Ovary (tissue), 9 donors: ENCODE results near the gene WWOX. TPM values are rescaled to one million over a fixed set of nuclear protein-coding genes. Genes with fewer than 3 reads are reported as not detected.

ENCODE experiments used
- DNase-seq, 5 donors: peaks; one replicate each; pipeline ENCODE4 v3.0.0-alpha.2; 2019 to 2020
- H3K27ac ChIP-seq, 2 donors: fragments of 200-600 bp; one replicate each; pipeline versions ENCODE4 v1.5.1 to v1.8.0; 2019 to 2022
- H3K27me3 ChIP-seq: fragments of 200-600 bp; one replicate; pipeline ENCODE4 v1.8.0; 2022
- H3K36me3 ChIP-seq: fragments of 200-600 bp; sonication (generic); one replicate; pipeline ENCODE4 v1.5.1; 2019
- H3K4me1 ChIP-seq: one replicate; pipeline ENCODE4 v1.8.1; 2013; ENCODE audit warnings: mild to moderate bottlenecking, moderate library complexity; ENCODE audit not compliant: insufficient read depth
- H3K4me3 ChIP-seq: fragments of 200-600 bp; sonication (generic); one replicate; pipeline ENCODE4 v1.5.1; 2017
- H3K9me3 ChIP-seq, 2 donors: fragments of 200-600 bp in 1 of 2; sonication (generic) in 1 of 2; one replicate each; pipeline versions ENCODE4 v1.5.1 to v1.8.1; 2013 to 2019; ENCODE audit warnings: mild to moderate bottlenecking in 1 of 2, moderate library complexity in 1 of 2
- CTCF ChIP-seq, 3 donors: fragments of 450-650 bp in 2 of 3; fragments of 200-600 bp in 1 of 3; IDR thresholded peaks; one replicate each; pipeline versions ENCODE4 v1.5.1 to v1.8.0; 2016 to 2022; ENCODE audit warnings: antibody characterized with exemption in 3 of 3, mild to moderate bottlenecking in 1 of 3
- EP300 ChIP-seq: sonication (generic); formaldehyde crosslinking; IDR thresholded peaks from one replicate; pipeline ENCODE4 v1.6.1; 2017; ENCODE audit warnings: antibody characterized with exemption
- POLR2A ChIP-seq: fragments of 450-650 bp; IDR thresholded peaks from one replicate; pipeline ENCODE4 v1.6.1; 2017; ENCODE audit warnings: antibody characterized with exemption, mild to moderate bottlenecking, moderate library complexity
- WGBS, 3 donors: extraction: QIAGEN DNeasy Blood & Tissue Kit in 1 of 3; methylation state at CpG; one replicate each; pipeline versions ENCODE4 v1.1.5 to v1.1.7; 2013 to 2017; 5-methylcytosine and 5-hydroxymethylcytosine counted together
- intact Hi-C, 4 donors: fragments of 100-400 bp; cut with DNase I; formaldehyde crosslinking; loops; one replicate each; pipeline versions ENCODE4 v1.11.0 to v1.15.1; 2022 to 2023
- polyA plus RNA-seq, 2 donors: library from polyadenylated mRNA; stranded (reverse); fragments of 200-250 nt in 1 of 2; fragments of 350-450 nt in 1 of 2; fragmentation: Illumina TruSeq in 1 of 2; extraction: RNeasy Lipid Tissue Mini Kit (QIAGEN cat#74804) in 1 of 2; gene quantifications; one replicate each; pipeline ENCODE4 v1.2.3, GENCODE V29; 2013 to 2014
- total RNA-seq, 7 donors: library from RNA; depleted of rRNA in 2 of 7; stranded (reverse); fragments of >200 nt in 2 of 7; fragmentation: NEBNext Ultra II Directional in 3 of 7; extraction: Animal tissue kit (Norgen Biotek cat#: 25700) in 3 of 7; gene quantifications; one replicate each; pipeline versions ENCODE4 v1.1.0 to v1.2.4, GENCODE V29; 2016 to 2023
- donor health status: DM: no; HTN: no; CAD: no; lungs with moderate emphysema.
- donor health status: DM: no; HTN: no; CAD: no.
- donor health status: Bipolar disorder and iron deficiency.
- donor health status: DM: yes; HTN: yes; CAD: no.
- donor health status: DM: no; HTN: no; CAD: no.
- donor health status: DM: yes; HTN: yes; CAD: no.

The WWOX gene
- total and polyA plus RNA-seq, 9 donors, result 11.0 to 40.5 (median 25.2) TPM

GRCh38 chr16:78800523-78800922, 701.1 kb downstream of the WWOX start:
- no peak for DNase-seq
- Histone ChIP-seq H3K4me3 (no peak overlapping the region), H3K27me3 (no peaks in the 10 kb centered on the region), H3K36me3 (no peaks in the 10 kb centered on the region), H3K4me1 (peaks cover 1% of the 10 kb centered on the region), H3K9me3 (no peaks in the 10 kb centered on the region), H3K27ac (no peak overlapping the region)
- 89 to 92% (median 91%) methylated on average over 3 of the region's 3 CpGs for WGBS, 3 donors
- intact Hi-C loops, result no loop called here
- TF ChIP-seq POLR2A (no peak), EP300 (no peak), CTCF (IDR thresholded peaks at IDR 0.05) (no peak)

DNA sequence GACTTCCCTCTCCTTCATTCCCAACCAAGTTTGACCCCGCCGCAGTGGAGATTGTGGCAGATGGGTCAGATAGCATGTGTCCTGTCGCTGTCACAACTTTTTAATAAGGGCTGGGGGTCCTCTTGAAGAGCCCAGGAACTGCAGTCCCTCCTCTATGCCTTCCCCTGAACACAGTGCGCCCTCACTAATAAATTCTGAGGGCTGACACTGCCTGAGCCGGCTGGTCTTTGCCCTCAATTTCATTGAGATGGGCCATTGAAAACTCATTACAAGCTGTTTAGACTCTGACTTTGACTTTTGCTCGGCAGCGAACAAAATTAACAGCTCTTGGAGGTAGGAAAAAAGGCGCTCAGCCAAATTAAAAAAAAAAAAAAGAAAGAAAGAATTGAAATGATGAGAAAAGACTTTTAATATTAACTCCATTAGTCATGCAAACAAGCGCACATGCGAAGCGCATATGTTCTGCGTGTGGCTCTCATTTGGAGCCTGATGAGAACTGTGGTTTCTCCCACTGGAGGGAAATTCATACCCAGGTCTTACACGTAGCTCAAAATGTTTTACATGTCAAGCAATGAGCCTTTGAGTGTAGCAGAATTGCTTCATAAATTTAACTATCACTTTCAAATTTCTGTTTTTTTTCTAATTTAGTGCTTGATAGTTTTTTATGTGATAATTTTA, 704.7 kb downstream of the WWOX start:
- peaks cover 1% of the 10 kb centered on the region for H3K4me1 ChIP-seq
- TF ChIP-seq EP300 (no peak), POLR2A (no peak), CTCF (IDR thresholded peaks at IDR 0.05) (no peak)
- H3K27ac ChIP-seq, result no peak overlapping the region
- no peak overlapping the region for H3K4me3 ChIP-seq
- H3K36me3 ChIP-seq, result no peaks in the 10 kb centered on the region
- H3K9me3 ChIP-seq, result no peaks in the 10 kb centered on the region
- intact Hi-C loops, result no loop called here
- no peaks in the 10 kb centered on the region for H3K27me3 ChIP-seq
- DNase-seq, result no peak
- WGBS, 3 donors, result 93 to 96% (median 95%) methylated on average over 13 of the region's 13 CpGs

DNA sequence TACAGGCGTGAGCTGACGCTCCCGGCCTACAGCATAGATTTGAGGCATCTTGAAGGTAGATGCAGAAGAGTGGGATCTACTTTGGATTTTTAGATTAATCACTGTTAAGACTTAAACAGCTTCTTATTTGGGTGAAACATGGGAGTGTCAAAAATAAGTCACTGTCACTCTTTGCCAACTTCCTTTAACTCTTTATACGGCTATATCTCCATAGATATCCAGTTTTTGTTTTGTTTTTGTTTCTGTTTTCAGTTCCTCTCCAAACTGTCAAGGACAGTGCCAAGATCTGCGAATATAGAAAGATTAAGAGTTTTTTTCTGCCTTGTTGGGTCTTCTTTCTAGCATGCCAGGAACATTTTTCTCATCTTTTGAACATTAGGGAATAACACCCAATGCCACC, 706.1 kb downstream of the WWOX start:
- WGBS, 3 donors, result 69 to 77% (median 74%) methylated on average over 5 of the region's 5 CpGs
- H3K27me3 ChIP-seq, result no peaks in the 10 kb centered on the region
- intact Hi-C loops, result no loop called here
- DNase-seq, result no peak
- H3K9me3 ChIP-seq, result no peaks in the 10 kb centered on the region
- H3K36me3 ChIP-seq, result no peaks in the 10 kb centered on the region
- TF ChIP-seq EP300 (no peak), POLR2A (no peak), CTCF (IDR thresholded peaks at IDR 0.05) (no peak)
- no peak overlapping the region for H3K4me3 ChIP-seq
- H3K27ac ChIP-seq, result no peak overlapping the region
- no peaks in the 10 kb centered on the region for H3K4me1 ChIP-seq

DNA sequence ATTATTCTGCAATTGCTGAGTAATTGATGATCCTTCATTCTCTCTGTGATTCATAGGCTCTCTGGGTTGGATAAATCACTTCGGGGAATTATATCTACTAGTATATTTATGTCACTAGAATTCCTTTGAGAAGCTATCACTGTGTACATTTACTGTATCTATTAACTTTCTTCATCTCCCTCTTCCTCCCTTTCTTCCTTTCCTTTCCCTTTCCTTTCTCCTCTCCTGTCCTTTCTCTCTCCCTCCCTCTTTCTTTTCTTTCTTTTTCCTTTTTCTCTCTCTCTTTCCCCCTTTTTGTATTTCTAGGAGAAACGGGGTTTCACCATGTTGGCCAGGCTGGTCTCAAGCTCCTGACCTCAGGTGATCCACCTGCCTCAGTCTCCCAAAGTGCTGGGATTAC, 711.8 kb downstream of the WWOX start:
- Histone ChIP-seq H3K4me3 (no peak overlapping the region), H3K9me3 (no peaks in the 10 kb centered on the region), H3K27me3 (no peaks in the 10 kb centered on the region), H3K27ac (no peak overlapping the region), H3K4me1 (peaks cover 3% of the 10 kb centered on the region), H3K36me3 (no peaks in the 10 kb centered on the region)
- TF ChIP-seq CTCF (IDR thresholded peaks at IDR 0.05), result no peak
- TF ChIP-seq POLR2A, result no peak
- no peak for DNase-seq
- intact Hi-C loops, result no loop called here
- WGBS, 3 donors, result 85 to 93% (median 89%) methylated on average over 2 of the region's 2 CpGs
